ENCODE results near the gene EPPIN.
A peak's percentile ranks its signal among the peaks of the same experiment; 100 is the strongest.
"Not testable (repeated sequence)": the region's sequence is repeated elsewhere in the genome, so short reads cannot be mapped to it uniquely, and the experiment has no call there.

The EPPIN gene

DNA sequence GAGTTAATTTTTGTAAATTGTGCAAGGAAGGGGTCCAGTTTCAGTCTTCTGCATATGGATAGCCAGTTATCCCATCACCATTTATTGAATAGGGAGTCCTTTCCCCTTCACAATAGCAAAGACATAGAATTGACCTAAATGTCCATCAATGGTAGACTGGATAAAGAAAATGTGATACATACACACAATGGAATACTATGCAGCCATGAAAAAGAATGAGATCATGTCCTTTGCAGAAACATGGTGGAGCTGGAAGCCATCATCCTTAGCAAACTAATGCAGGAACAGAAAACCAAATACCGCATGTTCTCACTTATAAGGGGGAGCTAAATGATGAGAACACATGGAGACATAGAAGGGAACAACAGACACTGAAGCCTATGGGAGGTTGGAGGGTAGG lies 22.4 kb upstream of the EPPIN start:
- POLR2A ChIA-PET; H3K9me3 ChIP-seq (ENCODE audit: control extremely low read depth in 1 of 5, control insufficient read depth in 4 of 5, insufficient read depth in 2 of 5, low read depth in 1 of 5, low read length in 4 of 5); CTCF ChIA-PET; H3K4me1 ChIP-seq (ENCODE audit: control extremely low read depth in 1 of 4, control insufficient read depth in 4 of 4, insufficient read depth in 4 of 4, low read length in 3 of 4); H3K4me3 ChIP-seq (ENCODE audit: control insufficient read depth in 1 of 7, extremely low read depth in 1 of 7, insufficient read depth in 4 of 7, low read depth in 2 of 7, low read length in 6 of 7); DNase-seq; H3K27me3 ChIP-seq (replicated peaks in 2 of 5; ENCODE audit: control insufficient read depth in 4 of 5, insufficient read depth in 5 of 5, low read length in 4 of 5); H3K36me3 ChIP-seq (ENCODE audit: control insufficient read depth in 4 of 4, insufficient read depth in 4 of 4, low read length in 3 of 4); H3K27ac ChIP-seq (ENCODE audit: insufficient read depth in 1 of 2, low read depth in 1 of 2, low read length in 2 of 2, poor library complexity in 1 of 2, severe bottlenecking in 2 of 2): not testable (repeated sequence)
- WGBS (ENCODE audit: insufficient coverage) = no CpG with 5 or more reads among the region's 1 CpG

DNA sequence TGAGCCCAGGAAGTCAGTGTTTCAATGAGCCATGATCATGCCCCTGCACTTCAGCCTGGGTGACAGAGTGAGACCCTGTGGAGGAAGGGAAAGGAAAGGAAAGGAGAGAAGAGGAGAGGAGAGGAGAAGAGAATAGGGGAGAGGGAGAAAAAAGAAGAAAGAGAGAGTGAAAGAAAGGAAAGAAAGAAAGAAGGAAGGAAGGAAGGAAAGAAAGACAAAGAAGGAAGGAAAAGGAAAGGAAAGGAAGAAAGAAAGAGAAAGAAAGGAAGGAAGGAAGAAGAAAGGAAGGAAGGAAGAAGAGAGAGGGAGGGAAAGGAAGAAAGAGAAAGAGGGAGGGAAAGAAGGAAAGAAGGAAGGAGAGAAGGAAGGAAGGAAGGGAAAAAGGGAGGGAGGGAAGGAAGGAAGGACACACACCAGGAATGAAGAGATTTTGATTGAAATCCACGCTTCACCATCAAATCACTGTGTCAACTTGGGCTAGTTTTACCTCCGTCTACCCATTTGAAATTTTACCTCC lies 17.6 kb upstream of the EPPIN start:
- H3K4me1 ChIP-seq (ENCODE audit: control extremely low read depth in 1 of 4, control insufficient read depth in 4 of 4, insufficient read depth in 4 of 4, low read length in 3 of 4) = no peaks in the 10 kb centered on the region
- 80% methylated on average over 1 of the region's 2 CpGs for WGBS (ENCODE audit: insufficient coverage)
- ChIA-PET CTCF (no interaction called here), POLR2A (no interaction called here)
- H3K27ac ChIP-seq (ENCODE audit: insufficient read depth in 1 of 2, low read depth in 1 of 2, low read length in 2 of 2, poor library complexity in 1 of 2, severe bottlenecking in 2 of 2) = no peak overlapping the region
- no peaks in the 10 kb centered on the region for H3K9me3 ChIP-seq (ENCODE audit: control extremely low read depth in 1 of 5, control insufficient read depth in 4 of 5, insufficient read depth in 2 of 5, low read depth in 1 of 5, low read length in 4 of 5)
- H3K36me3 ChIP-seq (ENCODE audit: control insufficient read depth in 4 of 4, insufficient read depth in 4 of 4, low read length in 3 of 4) = no peaks in the 10 kb centered on the region
- H3K27me3 ChIP-seq (replicated peaks in 2 of 5; ENCODE audit: control insufficient read depth in 4 of 5, insufficient read depth in 5 of 5, low read length in 4 of 5) = peaks cover 0 to 6% (median 2%) of the 10 kb centered on the region in 5 experiments
- no peak for DNase-seq
- H3K4me3 ChIP-seq (ENCODE audit: control insufficient read depth in 1 of 7, extremely low read depth in 1 of 7, insufficient read depth in 4 of 7, low read depth in 2 of 7, low read length in 6 of 7) = no peak overlapping the region

DNA sequence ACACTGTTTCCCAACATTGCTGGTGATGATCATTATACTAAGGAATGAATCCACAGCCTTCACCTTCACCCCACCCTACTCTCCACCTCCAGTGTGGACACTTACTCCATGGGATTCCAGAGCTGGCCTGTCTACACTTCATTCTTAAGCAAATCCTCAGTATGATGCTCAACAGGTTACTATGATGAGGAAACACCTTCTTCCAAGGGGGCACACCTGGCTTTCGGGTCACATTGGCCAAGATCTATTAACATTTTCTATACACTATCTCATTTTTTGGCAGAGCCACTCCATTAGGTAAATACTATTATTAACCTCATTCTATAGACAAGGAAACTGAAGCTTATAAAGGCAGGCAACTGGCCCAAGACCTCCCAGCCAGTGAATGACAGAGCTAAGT lies 8.0 kb upstream of the EPPIN start:
- ChIA-PET POLR2A (no interaction called here), CTCF (no interaction called here)
- H3K9me3 ChIP-seq (ENCODE audit: control extremely low read depth in 1 of 5, control insufficient read depth in 4 of 5, insufficient read depth in 2 of 5, low read depth in 1 of 5, low read length in 4 of 5) = peaks cover 0 to 3% (median 0%) of the 10 kb centered on the region in 5 experiments
- H3K27me3 ChIP-seq (replicated peaks in 2 of 5; ENCODE audit: control insufficient read depth in 4 of 5, insufficient read depth in 5 of 5, low read length in 4 of 5) = peaks cover 0 to 6% (median 3%) of the 10 kb centered on the region in 5 experiments
- WGBS (ENCODE audit: insufficient coverage) = no CpG with 5 or more reads among the region's 1 CpG
- H3K36me3 ChIP-seq (ENCODE audit: control insufficient read depth in 4 of 4, insufficient read depth in 4 of 4, low read length in 3 of 4) = no peaks in the 10 kb centered on the region
- H3K4me1 ChIP-seq (ENCODE audit: control extremely low read depth in 1 of 4, control insufficient read depth in 4 of 4, insufficient read depth in 4 of 4, low read length in 3 of 4) = no peaks in the 10 kb centered on the region
- H3K4me3 ChIP-seq (ENCODE audit: control insufficient read depth in 1 of 7, extremely low read depth in 1 of 7, insufficient read depth in 4 of 7, low read depth in 2 of 7, low read length in 6 of 7) = no peak overlapping the region
- H3K27ac ChIP-seq (ENCODE audit: insufficient read depth in 1 of 2, low read depth in 1 of 2, low read length in 2 of 2, poor library complexity in 1 of 2, severe bottlenecking in 2 of 2) = no peak overlapping the region
- DNase-seq = no peak

GRCh38 chr20:45552456-45552855 lies 5.3 kb upstream of the EPPIN start:
- Histone ChIP-seq H3K36me3 (ENCODE audit: control insufficient read depth in 4 of 4, insufficient read depth in 4 of 4, low read length in 3 of 4) (no peaks in the 10 kb centered on the region), H3K27me3 (replicated peaks in 2 of 5; ENCODE audit: control insufficient read depth in 4 of 5, insufficient read depth in 5 of 5, low read length in 4 of 5) (peaks cover 0 to 8% (median 3%) of the 10 kb centered on the region in 5 experiments), H3K4me1 (ENCODE audit: control extremely low read depth in 1 of 4, control insufficient read depth in 4 of 4, insufficient read depth in 4 of 4, low read length in 3 of 4) (no peaks in the 10 kb centered on the region), H3K9me3 (ENCODE audit: control extremely low read depth in 1 of 5, control insufficient read depth in 4 of 5, insufficient read depth in 2 of 5, low read depth in 1 of 5, low read length in 4 of 5) (peaks cover 0 to 3% (median 0%) of the 10 kb centered on the region in 5 experiments), H3K4me3 (ENCODE audit: control insufficient read depth in 1 of 7, extremely low read depth in 1 of 7, insufficient read depth in 4 of 7, low read depth in 2 of 7, low read length in 6 of 7) (no peak overlapping the region), H3K27ac (ENCODE audit: insufficient read depth in 1 of 2, low read depth in 1 of 2, low read length in 2 of 2, poor library complexity in 1 of 2, severe bottlenecking in 2 of 2) (no peak overlapping the region)
- CTCF ChIA-PET = no interaction called here
- WGBS (ENCODE audit: insufficient coverage) = 100% methylated on average over 2 of the region's 2 CpGs
- DNase-seq = no peak
- POLR2A ChIA-PET = no interaction called here

DNA sequence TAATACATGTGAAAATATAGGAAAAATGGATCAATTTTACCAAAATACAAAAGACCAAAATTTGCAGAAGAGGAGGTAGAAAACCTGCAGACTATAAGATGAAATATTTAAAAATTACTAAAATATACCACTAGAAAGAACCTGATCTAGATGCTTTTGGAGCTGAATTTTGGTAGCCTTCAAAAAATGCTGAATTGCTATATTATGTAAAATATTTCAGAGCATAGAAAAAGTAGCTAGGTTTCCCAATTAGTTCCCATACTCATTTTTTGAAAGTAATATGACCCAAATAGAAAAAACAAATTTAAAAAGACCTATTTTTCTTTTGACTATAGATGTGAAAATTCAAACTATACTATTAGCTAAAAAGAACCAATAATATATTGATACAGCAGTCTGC lies 3.6 kb upstream of the EPPIN start:
- Histone ChIP-seq H3K27me3 (replicated peaks in 2 of 5; ENCODE audit: control insufficient read depth in 4 of 5, insufficient read depth in 5 of 5, low read length in 4 of 5) (peaks cover 0 to 14% (median 4%) of the 10 kb centered on the region in 5 experiments), H3K9me3 (ENCODE audit: control extremely low read depth in 1 of 5, control insufficient read depth in 4 of 5, insufficient read depth in 2 of 5, low read depth in 1 of 5, low read length in 4 of 5) (peaks cover 0 to 3% (median 0%) of the 10 kb centered on the region in 5 experiments), H3K36me3 (ENCODE audit: control insufficient read depth in 4 of 4, insufficient read depth in 4 of 4, low read length in 3 of 4) (no peaks in the 10 kb centered on the region), H3K4me3 (ENCODE audit: control insufficient read depth in 1 of 7, extremely low read depth in 1 of 7, insufficient read depth in 4 of 7, low read depth in 2 of 7, low read length in 6 of 7) (no peak overlapping the region), H3K27ac (ENCODE audit: insufficient read depth in 1 of 2, low read depth in 1 of 2, low read length in 2 of 2, poor library complexity in 1 of 2, severe bottlenecking in 2 of 2) (no peak overlapping the region), H3K4me1 (ENCODE audit: control extremely low read depth in 1 of 4, control insufficient read depth in 4 of 4, insufficient read depth in 4 of 4, low read length in 3 of 4) (no peaks in the 10 kb centered on the region)
- ChIA-PET CTCF (no interaction called here), POLR2A (no interaction called here)
- DNase-seq = no peak

DNA sequence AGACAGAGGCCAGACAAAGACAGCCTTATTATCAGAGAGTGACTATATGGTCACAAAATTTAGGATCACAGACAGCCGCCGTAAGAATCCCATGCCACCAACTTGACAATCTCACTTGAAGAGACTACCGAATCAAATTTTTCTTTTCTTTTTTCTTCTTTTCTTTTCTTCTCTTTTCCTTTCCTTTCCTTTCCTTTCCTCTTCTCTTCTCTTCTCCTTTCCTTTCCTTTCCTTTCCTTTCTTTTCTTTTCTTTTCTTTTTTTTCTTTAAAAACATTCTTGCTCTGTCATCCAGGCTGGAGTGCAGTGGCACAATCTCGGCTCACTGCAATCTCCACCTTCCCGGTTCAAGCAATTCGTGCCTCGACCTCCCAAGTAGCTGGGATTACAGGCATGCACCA lies 1.2 kb upstream of the EPPIN start:
- Histone ChIP-seq H3K4me3 (ENCODE audit: control insufficient read depth in 1 of 7, extremely low read depth in 1 of 7, insufficient read depth in 4 of 7, low read depth in 2 of 7, low read length in 6 of 7) (no peak overlapping the region), H3K27me3 (replicated peaks in 2 of 5; ENCODE audit: control insufficient read depth in 4 of 5, insufficient read depth in 5 of 5, low read length in 4 of 5) (peaks cover 0 to 14% (median 3%) of the 10 kb centered on the region in 5 experiments), H3K27ac (ENCODE audit: insufficient read depth in 1 of 2, low read depth in 1 of 2, low read length in 2 of 2, poor library complexity in 1 of 2, severe bottlenecking in 2 of 2) (no peak overlapping the region), H3K4me1 (ENCODE audit: control extremely low read depth in 1 of 4, control insufficient read depth in 4 of 4, insufficient read depth in 4 of 4, low read length in 3 of 4) (no peaks in the 10 kb centered on the region), H3K36me3 (ENCODE audit: control insufficient read depth in 4 of 4, insufficient read depth in 4 of 4, low read length in 3 of 4) (no peaks in the 10 kb centered on the region), H3K9me3 (ENCODE audit: control extremely low read depth in 1 of 5, control insufficient read depth in 4 of 5, insufficient read depth in 2 of 5, low read depth in 1 of 5, low read length in 4 of 5) (peaks cover 0 to 3% (median 0%) of the 10 kb centered on the region in 5 experiments)
- CTCF ChIA-PET = interaction anchor here (1.1 kb wide), 1 partner anchor 222 kb away, joined by 4 read pairs; no protein-coding TSS in a partner anchor
- DNase-seq = no peak
- 91% methylated on average over 7 of the region's 7 CpGs for WGBS (ENCODE audit: insufficient coverage)
- POLR2A ChIA-PET = interaction anchor here (0.6 kb wide), 1 partner anchor 222 kb away, joined by 3 read pairs; no protein-coding TSS in a partner anchor

DNA sequence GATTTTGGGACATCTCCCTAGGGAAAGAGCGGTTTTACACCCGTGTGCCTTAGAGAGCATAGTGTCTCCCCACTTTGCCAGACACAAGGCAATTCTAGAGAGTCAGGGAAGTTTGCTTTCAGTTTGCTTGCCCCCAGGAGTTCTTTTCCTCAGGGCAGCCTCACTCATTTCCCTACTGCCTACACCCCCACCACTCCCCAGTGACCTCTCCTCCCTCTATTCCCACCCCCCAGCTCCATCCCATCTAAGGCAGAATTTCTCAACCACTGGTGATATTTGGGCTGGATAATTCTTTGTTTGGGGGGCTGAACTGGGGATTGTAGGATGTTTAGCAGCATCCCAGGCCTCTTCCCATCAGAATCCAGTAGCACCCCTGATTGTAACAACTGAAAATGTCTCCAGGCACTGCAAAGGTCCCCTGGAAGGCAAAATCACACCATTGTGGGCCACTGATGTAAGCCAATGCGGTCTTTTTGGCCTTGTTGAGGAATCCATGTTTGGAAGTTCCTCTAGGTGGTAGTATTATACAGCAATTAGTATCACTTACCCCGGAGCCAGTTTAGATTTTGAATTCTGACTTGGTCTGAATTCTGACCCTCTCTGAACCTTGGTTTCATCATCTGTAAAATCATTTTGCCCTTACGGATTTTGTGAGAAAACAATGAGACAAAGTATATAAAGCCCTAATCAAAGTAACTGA lies 1.3 kb downstream of the EPPIN start:
- H3K36me3 ChIP-seq (ENCODE audit: control insufficient read depth in 4 of 4, insufficient read depth in 4 of 4, low read length in 3 of 4) = no peaks in the 10 kb centered on the region
- H3K27me3 ChIP-seq (replicated peaks in 2 of 5; ENCODE audit: control insufficient read depth in 4 of 5, insufficient read depth in 5 of 5, low read length in 4 of 5) = peaks cover 0 to 21% (median 5%) of the 10 kb centered on the region in 5 experiments
- H3K4me3 ChIP-seq (ENCODE audit: control insufficient read depth in 1 of 7, extremely low read depth in 1 of 7, insufficient read depth in 4 of 7, low read depth in 2 of 7, low read length in 6 of 7) = no peak overlapping the region
- no peaks in the 10 kb centered on the region for H3K4me1 ChIP-seq (ENCODE audit: control extremely low read depth in 1 of 4, control insufficient read depth in 4 of 4, insufficient read depth in 4 of 4, low read length in 3 of 4)
- ChIA-PET POLR2A (no interaction called here), CTCF (interaction anchor here (0.7 to 1.6 kb wide), 2 partner anchors 218 to 224 kb away, joined by 3 to 5 read pairs; no protein-coding TSS in a partner anchor)
- no peak overlapping the region for H3K27ac ChIP-seq (ENCODE audit: insufficient read depth in 1 of 2, low read depth in 1 of 2, low read length in 2 of 2, poor library complexity in 1 of 2, severe bottlenecking in 2 of 2)
- peak; percentile 10 to 33 (median 31) for DNase-seq
- H3K9me3 ChIP-seq (ENCODE audit: control extremely low read depth in 1 of 5, control insufficient read depth in 4 of 5, insufficient read depth in 2 of 5, low read depth in 1 of 5, low read length in 4 of 5) = no peaks in the 10 kb centered on the region
- 60% methylated on average over 3 of the region's 5 CpGs for WGBS (ENCODE audit: insufficient coverage)

Measured in common myeloid progenitor, CD34-positive (primary cell).